ENCODE measurements around the gene ABT1.
A peak's percentile ranks its signal among the peaks of the same experiment; 100 is the strongest.
"Not testable (repeated sequence)": the region's sequence is repeated elsewhere in the genome, so short reads cannot be mapped to it uniquely, and the experiment has no call there.

Gene ABT1

GRCh38 chr6:26596579-26597388 is at the start of gene ABT1:
Gene ABT1 (plus strand): TSS chr6:26596953. CDS start chr6:26596983, 30 bp downstream.
- peak; percentile 93 for DNase-seq (ENCODE audit: low read depth)

GRCh38 chr6:26547363-26547762 is 49.4 kb upstream of the ABT1 start:
- not testable (repeated sequence) for DNase-seq (ENCODE audit: low read depth)

GRCh38 chr6:26550250-26550993 is 46.3 kb upstream of the ABT1 start:
- peak; percentile 25 for DNase-seq (ENCODE audit: low read depth)

- no peak for DNase-seq (ENCODE audit: low read depth)
Measured at GRCh38 chr6:26552205-26552604, 44.5 kb upstream of the ABT1 start.

GRCh38 chr6:26552640-26553188 is 44.0 kb upstream of the ABT1 start:
- no peak for DNase-seq (ENCODE audit: low read depth)

GRCh38 chr6:26553264-26553634 is 43.5 kb upstream of the ABT1 start:
- DNase-seq (ENCODE audit: low read depth): peak; percentile 46

- peak; percentile 42 for DNase-seq (ENCODE audit: low read depth)
Measured at GRCh38 chr6:26553635-26554446, 42.9 kb upstream of the ABT1 start.

GRCh38 chr6:26554447-26554696 is 42.4 kb upstream of the ABT1 start:
- DNase-seq (ENCODE audit: low read depth): no peak

GRCh38 chr6:26554697-26555504 is 41.9 kb upstream of the ABT1 start:
- no peak for DNase-seq (ENCODE audit: low read depth)

- DNase-seq (ENCODE audit: low read depth): no peak
Measured at GRCh38 chr6:26555505-26556262, 41.1 kb upstream of the ABT1 start.

GRCh38 chr6:26556263-26557070 is 40.3 kb upstream of the ABT1 start:
- no peak for DNase-seq (ENCODE audit: low read depth)

GRCh38 chr6:26561533-26562466 is 35.0 kb upstream of the ABT1 start:
- DNase-seq (ENCODE audit: low read depth): no peak

GRCh38 chr6:26563488-26563887 is 33.3 kb upstream of the ABT1 start:
- no peak for DNase-seq (ENCODE audit: low read depth)

GRCh38 chr6:26568601-26569432 is 27.9 kb upstream of the ABT1 start:
- peak; percentile 97 for DNase-seq (ENCODE audit: low read depth)

- no peak for DNase-seq (ENCODE audit: low read depth)
Measured at GRCh38 chr6:26569433-26569764, 27.4 kb upstream of the ABT1 start.

- no peak for DNase-seq (ENCODE audit: low read depth)
Measured at GRCh38 chr6:26570027-26570809, 26.5 kb upstream of the ABT1 start.

GRCh38 chr6:26571592-26572296 is 25.0 kb upstream of the ABT1 start:
- no peak for DNase-seq (ENCODE audit: low read depth)

Measured in activated T-helper 1 cell treated with Interleukin-2 at 50 U/mL for 16 hours (primary cell).